Measurements from ENCODE around the gene SMC1B. TPM values are rescaled to one million over a fixed set of nuclear protein-coding genes. Genes with fewer than 3 reads are reported as not detected.
A peak's percentile ranks its signal among the peaks of the same experiment; 100 is the strongest.

SMC1B gene
- total RNA-seq, 1 donor from 2014 or later = 0.06 TPM

DNA sequence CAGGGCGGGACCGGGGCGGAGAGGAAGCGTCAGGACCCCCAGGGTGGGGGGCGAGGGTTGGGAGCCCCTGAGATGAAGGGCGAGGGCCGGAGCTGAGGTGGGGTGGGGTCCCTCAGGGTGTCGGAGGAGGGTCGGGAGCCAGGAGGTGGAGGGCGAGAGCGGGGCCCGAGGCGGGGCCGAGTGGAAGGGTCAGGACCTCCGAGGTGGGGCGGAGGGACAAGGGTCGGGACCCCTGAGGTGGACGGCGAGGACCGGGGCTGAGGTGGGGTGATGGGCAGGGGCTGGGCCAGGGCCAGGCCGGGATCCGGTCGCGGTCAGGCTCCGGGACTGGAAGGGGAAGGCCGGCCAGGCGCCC is 409 bp downstream of the SMC1B start:
- Mint-ChIP-seq H3K4me1 (peaks cover 8% of the 10 kb centered on the region), H3K27me3 (ENCODE audit: insufficient read depth, low read depth) (peaks cover 6% of the 10 kb centered on the region), H3K9me3 (peaks cover 4% of the 10 kb centered on the region), H3K4me3 (no peak overlapping the region), H3K36me3 (peaks cover 10% of the 10 kb centered on the region), H3K27ac (no peak overlapping the region)
- Histone ChIP-seq H3K27me3 (peaks cover 27% of the 10 kb centered on the region), H3K36me3 (no peaks in the 10 kb centered on the region), H3K4me2 (no peak overlapping the region), H3F3A (ENCODE audit: low read depth) (peaks cover 11% of the 10 kb centered on the region), H4K20me1 (ENCODE audit: low read depth) (no peaks in the 10 kb centered on the region), H3K4me1 (no peaks in the 10 kb centered on the region), H3K27ac (no peak overlapping the region), H3K9ac (no peak overlapping the region), H3K9me3 (ENCODE audit: low read depth) (no peaks in the 10 kb centered on the region), H3K4me3 (no peak overlapping the region), H3K79me2 (ENCODE audit: low read depth) (no peaks in the 10 kb centered on the region), H2AFZ (replicated peaks) (peak overlapping the region; percentile 93)
- TF ChIP-seq, protein P1, sequence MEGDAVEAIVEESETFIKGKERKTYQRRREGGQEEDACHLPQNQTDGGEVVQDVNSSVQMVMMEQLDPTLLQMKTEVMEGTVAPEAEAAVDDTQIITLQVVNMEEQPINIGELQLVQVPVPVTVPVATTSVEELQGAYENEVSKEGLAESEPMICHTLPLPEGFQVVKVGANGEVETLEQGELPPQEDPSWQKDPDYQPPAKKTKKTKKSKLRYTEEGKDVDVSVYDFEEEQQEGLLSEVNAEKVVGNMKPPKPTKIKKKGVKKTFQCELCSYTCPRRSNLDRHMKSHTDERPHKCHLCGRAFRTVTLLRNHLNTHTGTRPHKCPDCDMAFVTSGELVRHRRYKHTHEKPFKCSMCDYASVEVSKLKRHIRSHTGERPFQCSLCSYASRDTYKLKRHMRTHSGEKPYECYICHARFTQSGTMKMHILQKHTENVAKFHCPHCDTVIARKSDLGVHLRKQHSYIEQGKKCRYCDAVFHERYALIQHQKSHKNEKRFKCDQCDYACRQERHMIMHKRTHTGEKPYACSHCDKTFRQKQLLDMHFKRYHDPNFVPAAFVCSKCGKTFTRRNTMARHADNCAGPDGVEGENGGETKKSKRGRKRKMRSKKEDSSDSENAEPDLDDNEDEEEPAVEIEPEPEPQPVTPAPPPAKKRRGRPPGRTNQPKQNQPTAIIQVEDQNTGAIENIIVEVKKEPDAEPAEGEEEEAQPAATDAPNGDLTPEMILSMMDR (IDR thresholded peaks at IDR 0.05) = no peak
- TF ChIP-seq EZH2phosphoT487 (IDR thresholded peaks at IDR 0.05) (no peak), EZH2 (IDR thresholded peaks at IDR 0.05) (no peak)
- DNase-seq (ENCODE audit: low spot score) = no peak

DNA sequence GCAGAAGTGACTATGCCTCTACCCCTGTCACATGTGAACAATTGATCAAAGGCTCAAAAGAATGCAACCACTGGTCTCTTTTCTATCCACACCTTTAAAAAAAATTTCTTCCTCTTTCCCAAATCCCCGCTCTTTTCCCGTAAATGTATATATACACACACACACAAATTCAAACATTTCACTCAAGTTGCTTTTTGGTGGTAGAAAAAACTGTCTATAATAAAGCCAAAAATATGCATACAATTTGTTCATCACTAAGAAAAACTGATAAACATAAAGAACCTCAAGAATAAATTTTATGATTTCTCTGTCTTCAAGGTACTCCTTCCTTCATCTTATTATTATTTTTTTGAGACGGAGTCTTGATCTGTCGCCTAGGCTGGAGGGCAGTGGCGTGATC is 5.6 kb downstream of the SMC1B start:
- no peak overlapping the region for H2AFZ ChIP-seq (replicated peaks)
- H3F3A ChIP-seq (ENCODE audit: low read depth) = no peaks in the 10 kb centered on the region
- DNase-seq (ENCODE audit: low spot score) = no peak
- Mint-ChIP-seq H3K4me1 (peaks cover under 1% of the 10 kb centered on the region), H3K27ac (no peak overlapping the region), H3K36me3 (no peaks in the 10 kb centered on the region), H3K4me3 (no peak overlapping the region), H3K27me3 (ENCODE audit: insufficient read depth, low read depth) (peaks cover 4% of the 10 kb centered on the region), H3K9me3 (peaks cover 3% of the 10 kb centered on the region)
- no peak overlapping the region for H3K4me3 ChIP-seq
- H3K27me3 ChIP-seq = peaks cover 3% of the 10 kb centered on the region
- H3K36me3 ChIP-seq = no peaks in the 10 kb centered on the region
- H3K9me3 ChIP-seq (ENCODE audit: low read depth) = no peaks in the 10 kb centered on the region
- H4K20me1 ChIP-seq (ENCODE audit: low read depth) = no peaks in the 10 kb centered on the region
- H3K27ac ChIP-seq = no peak overlapping the region
- no peaks in the 10 kb centered on the region for H3K79me2 ChIP-seq (ENCODE audit: low read depth)
- H3K4me1 ChIP-seq = no peaks in the 10 kb centered on the region
- H3K4me2 ChIP-seq = no peak overlapping the region
- TF ChIP-seq, protein P1 (IDR thresholded peaks at IDR 0.05) = no peak
- no peak for TF ChIP-seq EZH2phosphoT487 (IDR thresholded peaks at IDR 0.05)
- no peak for TF ChIP-seq EZH2 (IDR thresholded peaks at IDR 0.05)
- no peak overlapping the region for H3K9ac ChIP-seq

DNA sequence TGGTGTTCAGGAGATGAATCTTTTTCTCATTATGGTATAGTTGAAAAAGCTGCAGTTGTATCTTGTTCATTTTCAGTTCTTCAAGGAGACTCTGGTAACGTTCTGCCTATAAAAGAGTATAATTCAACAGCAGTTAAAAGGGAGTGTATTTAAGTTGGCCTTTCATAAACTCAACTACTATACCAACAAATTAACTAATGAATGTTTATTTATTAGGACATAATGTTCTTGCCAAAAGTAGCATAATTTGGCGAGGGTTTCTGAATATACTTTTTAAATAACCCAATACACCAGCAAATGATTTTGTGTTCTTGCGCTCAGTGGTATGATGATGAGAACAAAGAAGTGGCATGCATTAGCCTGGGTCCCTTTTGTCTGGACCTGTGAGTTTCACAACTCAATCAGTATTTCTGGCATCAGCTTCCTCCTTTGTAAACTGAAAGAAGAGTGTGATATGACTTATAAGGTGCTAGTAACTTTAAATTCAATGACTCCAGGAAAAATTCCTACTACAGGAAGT is 10.9 kb downstream of the SMC1B start:
- Histone ChIP-seq H3K4me1 (peaks cover 3% of the 10 kb centered on the region), H3K27ac (no peak overlapping the region), H4K20me1 (ENCODE audit: low read depth) (no peaks in the 10 kb centered on the region), H3K36me3 (no peaks in the 10 kb centered on the region), H3K27me3 (no peaks in the 10 kb centered on the region), H3K4me2 (no peak overlapping the region), H3K9ac (no peak overlapping the region), H3F3A (ENCODE audit: low read depth) (no peaks in the 10 kb centered on the region), H2AFZ (replicated peaks) (no peak overlapping the region), H3K9me3 (ENCODE audit: low read depth) (no peaks in the 10 kb centered on the region), H3K79me2 (ENCODE audit: low read depth) (no peaks in the 10 kb centered on the region), H3K4me3 (no peak overlapping the region)
- H3K9me3 Mint-ChIP-seq = no peaks in the 10 kb centered on the region
- TF ChIP-seq, protein P1 (IDR thresholded peaks at IDR 0.05) = no peak
- TF ChIP-seq EZH2phosphoT487 (IDR thresholded peaks at IDR 0.05) = no peak
- no peak for TF ChIP-seq EZH2 (IDR thresholded peaks at IDR 0.05)
- no peak overlapping the region for H3K27ac Mint-ChIP-seq
- no peaks in the 10 kb centered on the region for H3K27me3 Mint-ChIP-seq (ENCODE audit: insufficient read depth, low read depth)
- no peaks in the 10 kb centered on the region for H3K36me3 Mint-ChIP-seq
- H3K4me1 Mint-ChIP-seq = peaks cover 9% of the 10 kb centered on the region
- no peak overlapping the region for H3K4me3 Mint-ChIP-seq
- no peak for DNase-seq (ENCODE audit: low spot score)

All from neural progenitor cell (in vitro differentiated cells).